Stomach (tissue), 9 donors: Measurements from ENCODE around the gene GDF9. TPM values are rescaled to one million over a fixed set of nuclear protein-coding genes. Genes with fewer than 3 reads are reported as not detected.
A peak's percentile ranks its signal among the peaks of the same experiment; 100 is the strongest.

ENCODE experiments used
- DNase-seq, 2 donors: peaks; one replicate each; pipeline versions ENCODE4 v3.0.0 to v3.0.0-alpha.2; 2013 to 2019
- H3K27ac ChIP-seq, 5 donors: fragments of 200-600 bp in 4 of 5; sonication (generic) in 4 of 5; one replicate each; pipeline ENCODE4 v1.5.1; 2013 to 2019; ENCODE audit warnings: mild to moderate bottlenecking in 1 of 5, moderate library complexity in 1 of 5
- H3K27me3 ChIP-seq, 3 donors: fragments of 200-600 bp; sonication (generic); one replicate each; pipeline ENCODE4 v1.5.1; 2017 to 2019; ENCODE audit warnings: mixed run types in 1 of 3
- H3K36me3 ChIP-seq, 4 donors: fragments of 200-600 bp; sonication (generic); 1 replicate in 3 of 4; 2 replicates in 1 of 4; pipeline ENCODE4 v1.5.1; 2016 to 2019
- H3K4me1 ChIP-seq, 4 donors: fragments of 200-600 bp; sonication (generic); one replicate each; pipeline ENCODE4 v1.5.1; 2016 to 2019
- H3K4me3 ChIP-seq, 4 donors: fragments of 200-600 bp; sonication (generic) in 3 of 4; one replicate each; pipeline ENCODE4 v1.5.1; 2016 to 2019; ENCODE audit warnings: mild to moderate bottlenecking in 1 of 4
- H3K9me3 ChIP-seq, 4 donors: fragments of 200-600 bp; sonication (generic); one replicate each; pipeline ENCODE4 v1.5.1; 2016 to 2019
- CTCF ChIP-seq, 7 experiments: fragments of 450-650 bp in 4 of 7; fragments of 200-600 bp in 3 of 7; sonication (generic) in 3 of 7; IDR thresholded peaks; one replicate each; pipeline ENCODE4 v1.5.1; 2016 to 2019; ENCODE audit warnings: antibody characterized with exemption in 7 of 7, control low read depth in 2 of 7, mild to moderate bottlenecking in 1 of 7
- EP300 ChIP-seq: sonication (generic); formaldehyde crosslinking; IDR thresholded peaks from one replicate; pipeline ENCODE4 v1.6.1; 2017; ENCODE audit warnings: antibody characterized with exemption
- POLR2A ChIP-seq, 4 donors: fragments of 450-650 bp; IDR thresholded peaks; one replicate each; pipeline ENCODE4 v1.6.1; 2016; ENCODE audit warnings: antibody characterized with exemption in 4 of 4, control low read depth in 2 of 4, mild to moderate bottlenecking in 1 of 4, moderate library complexity in 1 of 4
- POLR2AphosphoS5 ChIP-seq, 3 donors: sonication (generic); formaldehyde crosslinking; IDR thresholded peaks; one replicate each; pipeline ENCODE4 v1.6.1; 2016; ENCODE audit warnings: antibody characterized with exemption in 3 of 3
- WGBS, 5 donors: extraction: QIAGEN DNeasy Blood & Tissue Kit in 3 of 5; methylation state at CpG; one replicate each; pipeline versions ENCODE4 v1.1.5 to v1.1.7; 2013 to 2018; 5-methylcytosine and 5-hydroxymethylcytosine counted together
- intact Hi-C: fragments of 100-400 bp; cut with DNase I; formaldehyde crosslinking; loops from one replicate; pipeline ENCODE4 v1.15.1; 2023; ENCODE audit warnings: low total_unique reads
- polyA plus RNA-seq, 3 donors: library from polyadenylated mRNA; stranded (reverse); fragments of 200-250 nt; gene quantifications; one replicate each; pipeline ENCODE4 v1.2.3, GENCODE V29; 2013
- total RNA-seq, 5 donors: library from RNA; depleted of rRNA; stranded (reverse); fragments of >200 nt; gene quantifications; one replicate each; pipeline versions ENCODE4 v1.1.0 to v1.2.3, GENCODE V29; 2014 to 2016
- donor health status: healthy with polysubstance abuse.
- donor health status: Bipolar disorder and iron deficiency.
- donor health status: healthy.

GDF9 gene
- total and polyA plus RNA-seq, 8 donors, result 0.25 to 4.4 (median 1.1) TPM; not detected in 4

DNA sequence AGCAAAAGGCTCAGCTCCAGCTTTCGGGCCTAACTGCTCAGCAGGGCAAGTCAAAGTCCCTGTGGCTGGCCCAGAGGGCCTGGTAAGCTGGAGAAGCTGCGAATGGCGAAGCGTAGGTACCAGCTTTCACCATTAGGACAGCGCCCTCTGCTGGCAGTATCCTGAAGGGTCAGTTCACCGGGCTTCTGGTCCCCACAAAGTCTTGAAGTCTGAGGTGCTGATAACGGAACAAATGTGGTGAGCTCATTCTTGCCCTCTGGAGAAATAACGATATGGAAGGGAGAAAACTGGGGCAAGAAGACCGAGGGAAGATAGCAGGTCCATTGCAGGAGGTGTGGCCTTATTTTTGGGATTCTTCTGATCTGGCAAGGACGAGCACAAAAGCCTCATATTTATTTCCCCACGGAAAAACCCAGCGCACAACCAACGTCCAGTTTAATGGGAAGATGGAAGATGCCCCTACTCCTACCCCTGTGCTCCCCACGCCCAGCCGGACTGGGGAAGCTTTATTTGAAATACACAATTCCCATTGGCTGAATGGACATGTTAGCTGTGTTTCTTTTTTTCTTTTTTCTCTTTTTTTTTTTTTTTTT is 46.0 kb downstream of the GDF9 start:
- no peaks in the 10 kb centered on the region for H3K9me3 ChIP-seq
- peak in 1 of 3 donors; percentile 79 for TF ChIP-seq POLR2AphosphoS5 (IDR thresholded peaks at IDR 0.05)
- no peak for TF ChIP-seq EP300
- TF ChIP-seq POLR2A (IDR thresholded peaks at IDR 0.05), result no peak
- peak in 6 of 7 experiments; percentile 84 to 95 (median 94) for TF ChIP-seq CTCF (IDR thresholded peaks at IDR 0.05)
- DNase-seq, result peak; percentile 96 to 97
- intact Hi-C loops, result no loop called here
- peak overlapping the region; percentile 3 to 59 (median 38) for H3K27ac ChIP-seq
- no peak overlapping the region for H3K4me3 ChIP-seq
- H3K27me3 ChIP-seq, result peaks cover 0 to 40% (median 3%) of the 10 kb centered on the region in 3 donors
- peaks cover 17 to 39% (median 24%) of the 10 kb centered on the region in 4 donors for H3K4me1 ChIP-seq
- 17 to 23% (median 21%) methylated on average over 15 of the region's 15 CpGs for WGBS, 5 donors
- H3K36me3 ChIP-seq, result peaks cover 0 to 25% (median 18%) of the 10 kb centered on the region in 4 donors

DNA sequence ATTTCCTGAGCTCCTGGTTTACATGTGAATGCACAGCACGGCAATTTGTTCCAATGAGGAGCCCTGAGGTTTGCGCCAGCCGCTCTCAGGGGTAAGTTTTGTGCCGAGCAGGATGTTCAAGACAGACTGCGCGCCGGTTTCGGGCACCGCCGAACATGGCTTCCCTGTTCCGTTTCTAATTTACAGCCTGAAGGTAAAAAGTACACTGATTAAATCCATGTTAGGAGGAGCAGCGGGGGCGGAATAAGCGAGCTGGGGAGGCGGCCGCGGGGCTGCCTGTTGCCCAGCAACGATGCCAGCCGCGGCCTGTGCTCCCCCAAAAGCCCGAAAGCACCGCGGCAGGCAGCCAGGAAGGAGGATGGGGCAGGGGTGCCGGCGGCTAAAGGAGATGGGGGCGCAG is 46.8 kb downstream of the GDF9 start:
- no peak for TF ChIP-seq EP300
- no peak for TF ChIP-seq POLR2A (IDR thresholded peaks at IDR 0.05)
- no peak for TF ChIP-seq POLR2AphosphoS5 (IDR thresholded peaks at IDR 0.05)
- TF ChIP-seq CTCF (IDR thresholded peaks at IDR 0.05), result no peak
- peaks cover 0 to 17% (median 10%) of the 10 kb centered on the region in 4 donors for H3K36me3 ChIP-seq
- intact Hi-C loops, result no loop called here
- no peaks in the 10 kb centered on the region for H3K9me3 ChIP-seq
- WGBS, 5 donors, result 14 to 40% (median 17%) methylated on average over 26 of the region's 26 CpGs
- H3K27me3 ChIP-seq, result peaks cover 0 to 39% (median 1%) of the 10 kb centered on the region in 3 donors
- H3K4me3 ChIP-seq, result peak overlapping the region; percentile 3 to 28 (median 13)
- DNase-seq, result peak; percentile 27 to 51
- H3K27ac ChIP-seq, result peak overlapping the region; percentile 3 to 59 (median 38)
- H3K4me1 ChIP-seq, result peaks cover 20 to 43% (median 25%) of the 10 kb centered on the region in 4 donors

- 18 to 62% (median 34%) methylated on average over 1 of the region's 1 CpG for WGBS, 5 donors
Measured at GRCh38 chr5:132817011-132817410, 49.3 kb downstream of the GDF9 start.

DNA sequence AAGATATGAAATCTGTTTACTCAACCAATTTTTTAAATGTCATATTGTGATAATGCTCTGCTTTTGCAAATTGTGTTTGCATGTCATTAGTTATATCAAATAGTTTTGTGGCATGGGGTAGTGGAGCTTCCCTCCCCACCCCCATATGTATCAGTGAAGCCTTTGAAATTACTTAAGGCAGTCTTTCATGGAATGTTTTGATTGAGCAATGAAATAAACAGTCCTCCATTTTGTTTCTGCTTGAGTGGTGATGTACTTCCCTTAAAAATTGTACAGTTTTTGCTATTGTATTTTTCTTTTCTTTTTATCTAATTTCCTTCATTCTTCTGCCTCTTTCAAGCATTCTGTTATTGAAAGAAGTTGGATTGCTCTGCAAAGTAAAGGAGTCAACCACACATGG is 49.7 kb downstream of the GDF9 start:
- peaks cover 24 to 52% (median 33%) of the 10 kb centered on the region in 4 donors for H3K4me1 ChIP-seq
- no peak for TF ChIP-seq POLR2AphosphoS5 (IDR thresholded peaks at IDR 0.05)
- TF ChIP-seq EP300, result no peak
- TF ChIP-seq POLR2A (IDR thresholded peaks at IDR 0.05), result no peak
- TF ChIP-seq CTCF (IDR thresholded peaks at IDR 0.05), result no peak
- H3K4me3 ChIP-seq, result no peak overlapping the region
- intact Hi-C loops, result no loop called here
- no peaks in the 10 kb centered on the region for H3K36me3 ChIP-seq
- H3K27me3 ChIP-seq, result peaks cover 5 to 48% (median 19%) of the 10 kb centered on the region in 3 donors
- no peak for DNase-seq
- H3K9me3 ChIP-seq, result no peaks in the 10 kb centered on the region
- H3K27ac ChIP-seq, result no peak overlapping the region

More at GRCh38 chr5:132817011-132817410, 49.3 kb downstream of the GDF9 start:
- no peak overlapping the region for H3K27ac ChIP-seq
- H3K36me3 ChIP-seq, result no peaks in the 10 kb centered on the region
- H3K27me3 ChIP-seq, result peaks cover 5 to 43% (median 15%) of the 10 kb centered on the region in 3 donors
- no peaks in the 10 kb centered on the region for H3K9me3 ChIP-seq
- no peak for TF ChIP-seq EP300
- TF ChIP-seq CTCF (IDR thresholded peaks at IDR 0.05), result no peak
- TF ChIP-seq POLR2A (IDR thresholded peaks at IDR 0.05), result no peak
- no peak for TF ChIP-seq POLR2AphosphoS5 (IDR thresholded peaks at IDR 0.05)
- H3K4me3 ChIP-seq, result no peak overlapping the region
- peaks cover 24 to 51% (median 33%) of the 10 kb centered on the region in 4 donors for H3K4me1 ChIP-seq
- intact Hi-C loops, result no loop called here
- DNase-seq, result no peak
